Osteocyte (in vitro differentiated cells): ENCODE results near the gene TESK2. TPM values are rescaled to one million over a fixed set of nuclear protein-coding genes. Genes with fewer than 3 reads are reported as not detected.
"Not testable (repeated sequence)": the region's sequence is repeated elsewhere in the genome, so short reads cannot be mapped to it uniquely, and the experiment has no call there.

Experiments
- DNase-seq: peaks from one replicate; pipeline ENCODE4 v3.0.0; 2021; ENCODE audit warnings: mixed read lengths; ENCODE audit not compliant: unreplicated experiment; ENCODE audit errors: extremely low spot score
- H3K27ac Mint-ChIP-seq: one replicate; pipeline ENCODE4 v1.8.0; 2021; ENCODE audit warnings: mild to moderate bottlenecking, mixed read lengths; ENCODE audit not compliant: unreplicated experiment
- H3K27me3 Mint-ChIP-seq: one replicate; pipeline ENCODE4 v1.8.0; 2021; ENCODE audit warnings: mixed read lengths; ENCODE audit not compliant: unreplicated experiment
- H3K36me3 Mint-ChIP-seq: one replicate; pipeline ENCODE4 v1.8.0; 2021; ENCODE audit warnings: mixed read lengths; ENCODE audit not compliant: unreplicated experiment
- H3K4me1 Mint-ChIP-seq: one replicate; pipeline ENCODE4 v1.8.0; 2021; ENCODE audit warnings: mixed read lengths; ENCODE audit not compliant: unreplicated experiment
- H3K4me3 Mint-ChIP-seq: one replicate; pipeline ENCODE4 v1.8.0; 2021; ENCODE audit warnings: mild to moderate bottlenecking, moderate library complexity, mixed read lengths; ENCODE audit not compliant: unreplicated experiment
- H3K9me3 Mint-ChIP-seq: one replicate; pipeline ENCODE4 v1.8.0; 2021; ENCODE audit warnings: mixed read lengths; ENCODE audit not compliant: unreplicated experiment
- total RNA-seq: library from RNA; stranded (reverse); gene quantifications from 2 replicates; pipeline ENCODE4 v1.2.1, GENCODE V29; 2021
- TF ChIP-seq, protein P1 (sequence below): fragments of 200-600 bp; sonication (generic); IDR thresholded peaks from 2 replicates; pipeline ENCODE4 v1.5.0; 2021; ENCODE audit warnings: antibody characterized with exemption, mild to moderate bottlenecking, moderate library complexity

TESK2 gene
- total RNA-seq, 1 donor from 2014 or later, result 2.7 TPM

DNA sequence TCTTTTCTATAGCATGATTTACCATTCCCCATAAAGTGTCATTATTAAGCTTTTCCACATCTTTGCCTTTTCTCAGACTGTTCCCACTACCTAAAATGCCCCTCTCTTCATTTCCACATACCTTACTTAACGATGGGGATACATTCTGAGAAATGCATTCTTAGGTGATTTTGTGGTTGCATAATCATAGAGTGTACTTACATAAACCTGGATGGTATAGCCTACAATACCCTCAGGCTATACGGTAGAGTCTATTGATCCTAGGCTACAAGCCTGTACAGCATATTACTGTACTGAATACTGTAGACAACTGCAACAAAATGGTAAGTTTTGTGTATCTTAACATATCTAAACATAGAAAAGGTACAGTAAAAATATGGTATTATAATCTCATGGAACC lies 95.9 kb downstream of the TESK2 start:
- Mint-ChIP-seq H3K4me3 (no peak overlapping the region), H3K9me3 (no peaks in the 10 kb centered on the region)
- no peak for DNase-seq

DNA sequence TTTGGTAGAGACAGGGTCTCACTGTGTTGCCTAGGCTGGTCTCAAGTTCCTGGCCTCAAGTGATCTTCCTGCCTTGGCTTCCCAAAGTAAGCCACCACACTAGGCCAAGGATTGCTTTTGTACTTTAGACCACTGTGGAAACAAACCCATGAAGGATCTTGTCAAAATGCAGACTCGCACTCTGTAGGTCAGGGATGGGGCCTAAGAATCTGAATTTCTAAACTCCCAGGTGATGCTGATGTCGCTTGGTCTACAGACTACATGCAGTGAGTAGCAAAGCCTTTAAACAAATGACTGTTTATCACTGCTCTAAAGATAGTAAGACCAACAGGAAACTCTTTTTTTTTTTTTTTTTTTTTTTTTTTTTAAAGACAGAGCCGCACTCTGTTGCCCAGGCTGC lies 96.6 kb downstream of the TESK2 start:
- H3K4me1 Mint-ChIP-seq, result peaks cover 10% of the 10 kb centered on the region
- no peaks in the 10 kb centered on the region for H3K9me3 Mint-ChIP-seq
- H3K36me3 Mint-ChIP-seq, result no peaks in the 10 kb centered on the region
- H3K4me3 Mint-ChIP-seq, result no peak overlapping the region
- H3K27ac Mint-ChIP-seq, result no peak overlapping the region
- TF ChIP-seq, protein P1, sequence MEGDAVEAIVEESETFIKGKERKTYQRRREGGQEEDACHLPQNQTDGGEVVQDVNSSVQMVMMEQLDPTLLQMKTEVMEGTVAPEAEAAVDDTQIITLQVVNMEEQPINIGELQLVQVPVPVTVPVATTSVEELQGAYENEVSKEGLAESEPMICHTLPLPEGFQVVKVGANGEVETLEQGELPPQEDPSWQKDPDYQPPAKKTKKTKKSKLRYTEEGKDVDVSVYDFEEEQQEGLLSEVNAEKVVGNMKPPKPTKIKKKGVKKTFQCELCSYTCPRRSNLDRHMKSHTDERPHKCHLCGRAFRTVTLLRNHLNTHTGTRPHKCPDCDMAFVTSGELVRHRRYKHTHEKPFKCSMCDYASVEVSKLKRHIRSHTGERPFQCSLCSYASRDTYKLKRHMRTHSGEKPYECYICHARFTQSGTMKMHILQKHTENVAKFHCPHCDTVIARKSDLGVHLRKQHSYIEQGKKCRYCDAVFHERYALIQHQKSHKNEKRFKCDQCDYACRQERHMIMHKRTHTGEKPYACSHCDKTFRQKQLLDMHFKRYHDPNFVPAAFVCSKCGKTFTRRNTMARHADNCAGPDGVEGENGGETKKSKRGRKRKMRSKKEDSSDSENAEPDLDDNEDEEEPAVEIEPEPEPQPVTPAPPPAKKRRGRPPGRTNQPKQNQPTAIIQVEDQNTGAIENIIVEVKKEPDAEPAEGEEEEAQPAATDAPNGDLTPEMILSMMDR, result no peak
- peaks cover 7% of the 10 kb centered on the region for H3K27me3 Mint-ChIP-seq
- no peak for DNase-seq

More for the DNA sequence above, 95.9 kb downstream of the TESK2 start:
- H3K27ac Mint-ChIP-seq, result no peak overlapping the region
- H3K36me3 Mint-ChIP-seq, result no peaks in the 10 kb centered on the region
- H3K27me3 Mint-ChIP-seq, result no peaks in the 10 kb centered on the region
- H3K4me1 Mint-ChIP-seq, result peaks cover 10% of the 10 kb centered on the region
- TF ChIP-seq, protein P1, result no peak

DNA sequence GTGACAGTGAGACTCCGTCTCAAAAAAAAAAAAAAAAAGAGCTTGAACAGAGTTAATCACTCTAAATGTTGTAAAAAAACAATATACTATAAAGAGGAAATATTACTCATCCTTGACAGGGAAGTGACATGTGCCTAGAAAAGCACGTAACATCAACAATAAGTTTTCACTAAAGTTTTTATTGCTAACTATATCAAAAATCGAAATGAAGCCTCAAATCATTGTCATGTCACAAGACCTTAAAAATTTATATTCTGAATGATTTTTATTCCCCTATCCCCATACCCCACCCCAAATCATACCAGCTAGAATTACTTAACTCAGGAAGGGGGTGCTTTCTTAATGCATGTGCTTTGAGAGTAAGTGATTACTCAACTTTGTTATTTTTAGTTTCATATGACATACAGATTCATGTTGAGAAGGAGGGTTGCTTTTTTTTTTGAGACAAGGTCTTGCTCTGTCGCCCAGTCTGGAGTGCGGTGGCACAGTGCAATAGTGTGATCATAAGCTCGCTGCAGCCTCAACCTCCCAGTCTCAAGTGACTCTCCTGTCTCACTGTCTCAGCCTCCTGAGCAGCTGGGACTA lies 97.2 kb downstream of the TESK2 start:
- H3K27me3 Mint-ChIP-seq, result peaks cover 7% of the 10 kb centered on the region
- peaks cover 10% of the 10 kb centered on the region for H3K4me1 Mint-ChIP-seq
- TF ChIP-seq, protein P1, result no peak
- no peak overlapping the region for H3K27ac Mint-ChIP-seq
- no peaks in the 10 kb centered on the region for H3K36me3 Mint-ChIP-seq
- H3K9me3 Mint-ChIP-seq, result no peaks in the 10 kb centered on the region
- H3K4me3 Mint-ChIP-seq, result no peak overlapping the region
- DNase-seq, result no peak

DNA sequence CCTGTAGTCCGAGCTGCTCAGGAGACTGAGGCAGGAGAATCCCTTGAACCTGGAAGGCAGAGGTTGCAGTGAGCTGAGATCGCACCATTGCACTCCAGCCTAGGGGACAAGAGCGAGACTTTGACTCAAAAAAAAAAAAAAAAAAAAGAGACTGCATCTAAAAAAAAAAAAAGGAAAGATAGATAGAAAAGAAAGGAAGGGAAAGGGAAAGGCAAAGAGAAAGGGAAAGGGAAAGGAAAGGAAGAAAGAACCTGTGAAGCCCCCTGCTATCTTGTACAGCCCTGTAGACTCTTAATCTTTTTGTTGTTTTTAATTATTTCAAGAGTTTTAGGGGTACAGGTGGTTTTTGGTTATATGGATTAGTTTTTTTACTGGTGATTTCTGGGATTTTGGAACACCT lies 104.7 kb downstream of the TESK2 start:
- H3K4me3 Mint-ChIP-seq, result no peak overlapping the region
- no peaks in the 10 kb centered on the region for H3K9me3 Mint-ChIP-seq
- peaks cover 15% of the 10 kb centered on the region for H3K27me3 Mint-ChIP-seq
- no peak for DNase-seq
- no peak overlapping the region for H3K27ac Mint-ChIP-seq
- no peaks in the 10 kb centered on the region for H3K4me1 Mint-ChIP-seq
- H3K36me3 Mint-ChIP-seq, result no peaks in the 10 kb centered on the region
- TF ChIP-seq, protein P1, result no peak

DNA sequence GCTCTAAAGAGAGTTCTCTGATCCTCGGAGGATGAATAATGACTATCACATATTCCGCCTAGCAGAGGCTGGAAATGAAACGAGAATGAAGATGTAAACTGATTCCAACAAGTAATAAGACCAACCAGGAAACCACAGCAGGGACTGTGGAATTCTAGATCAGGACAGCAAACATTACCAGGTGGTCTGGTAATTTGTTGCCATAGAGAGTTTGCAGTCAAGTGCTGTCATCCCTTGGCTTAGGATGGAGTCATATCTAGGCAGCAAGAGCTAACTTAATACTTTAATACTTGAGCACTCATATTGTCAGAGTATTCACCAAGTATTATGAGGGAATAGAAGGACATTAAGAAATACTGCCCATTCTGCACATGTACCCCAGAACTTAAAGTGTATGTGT lies 105.7 kb downstream of the TESK2 start:
- no peak overlapping the region for H3K27ac Mint-ChIP-seq
- H3K36me3 Mint-ChIP-seq, result no peaks in the 10 kb centered on the region
- no peak for DNase-seq
- no peaks in the 10 kb centered on the region for H3K9me3 Mint-ChIP-seq
- peaks cover 15% of the 10 kb centered on the region for H3K27me3 Mint-ChIP-seq
- no peaks in the 10 kb centered on the region for H3K4me1 Mint-ChIP-seq
- H3K4me3 Mint-ChIP-seq, result no peak overlapping the region
- TF ChIP-seq, protein P1, result no peak

DNA sequence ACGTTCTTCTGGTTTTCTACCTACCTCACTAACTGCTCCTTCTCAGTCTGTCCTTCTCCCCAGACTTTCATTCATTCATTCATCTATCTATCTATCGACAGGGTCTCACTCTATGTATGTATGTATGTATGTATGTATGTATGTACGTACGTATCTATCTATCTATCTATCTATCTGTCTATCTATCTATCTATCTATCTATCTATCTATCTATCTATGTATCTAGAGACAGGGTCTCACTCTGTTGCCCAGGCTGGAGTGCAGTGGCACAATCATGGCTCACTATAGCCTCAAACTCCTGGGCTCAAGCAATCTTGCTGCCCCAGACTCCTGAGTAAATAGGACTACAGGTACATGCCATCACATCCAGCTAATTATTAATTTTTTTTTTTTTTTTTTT lies 106.8 kb downstream of the TESK2 start:
- not testable (repeated sequence) for H3K36me3 Mint-ChIP-seq, H3K27me3 Mint-ChIP-seq, H3K4me1 Mint-ChIP-seq, H3K4me3 Mint-ChIP-seq, DNase-seq, H3K9me3 Mint-ChIP-seq, H3K27ac Mint-ChIP-seq
